ENCODE data around the gene TLCD3A. TPM values are rescaled to one million over a fixed set of nuclear protein-coding genes. Genes with fewer than 3 reads are reported as not detected.

Gene TLCD3A
- total and polyA plus RNA-seq, 2 of the 4 experiments (the other 2 are of a cell fraction), result 15.2 to 35.0 TPM

DNA sequence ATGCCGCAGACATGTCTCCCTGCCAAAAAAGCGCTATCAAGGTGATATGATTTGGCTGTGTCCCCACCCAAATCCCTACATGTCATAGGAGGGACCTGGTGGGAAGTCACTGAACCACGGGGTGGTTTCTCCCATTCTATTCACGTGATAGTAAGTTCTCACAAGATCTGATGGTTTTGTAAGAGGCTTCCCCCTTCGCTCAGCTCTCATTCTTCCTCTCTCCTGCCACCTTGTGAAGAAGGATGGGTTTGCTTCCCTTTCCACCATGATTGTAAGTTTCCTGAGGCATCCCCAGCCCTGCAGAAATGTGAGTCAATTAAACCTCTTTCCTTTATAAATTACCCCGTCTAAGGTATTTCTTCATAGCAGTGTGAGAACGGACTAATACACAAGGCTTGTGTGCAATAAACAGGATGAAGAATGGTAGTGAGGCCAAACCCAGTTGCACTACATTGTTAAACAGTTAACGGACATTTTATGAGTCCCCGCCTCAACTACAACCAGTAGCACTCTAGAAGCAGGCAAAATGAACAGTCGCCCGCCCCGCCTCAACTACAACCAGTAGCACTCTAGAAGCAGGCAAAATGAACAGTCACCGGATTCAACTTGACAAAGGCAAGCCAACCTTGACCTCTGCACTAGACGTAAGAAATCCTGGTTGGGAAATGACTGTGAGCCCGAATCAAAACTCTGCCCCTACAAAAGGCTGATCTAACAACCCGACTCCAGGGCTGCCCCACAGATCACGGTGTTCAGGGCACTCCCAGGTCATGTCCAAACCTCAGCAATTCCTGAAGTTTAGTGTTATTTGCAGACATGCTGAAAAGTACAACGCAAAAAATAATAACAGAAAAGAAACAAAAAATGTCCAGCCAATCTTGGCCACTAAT, 44.1 kb upstream of the TLCD3A start:
- TF ChIP-seq, protein P1, sequence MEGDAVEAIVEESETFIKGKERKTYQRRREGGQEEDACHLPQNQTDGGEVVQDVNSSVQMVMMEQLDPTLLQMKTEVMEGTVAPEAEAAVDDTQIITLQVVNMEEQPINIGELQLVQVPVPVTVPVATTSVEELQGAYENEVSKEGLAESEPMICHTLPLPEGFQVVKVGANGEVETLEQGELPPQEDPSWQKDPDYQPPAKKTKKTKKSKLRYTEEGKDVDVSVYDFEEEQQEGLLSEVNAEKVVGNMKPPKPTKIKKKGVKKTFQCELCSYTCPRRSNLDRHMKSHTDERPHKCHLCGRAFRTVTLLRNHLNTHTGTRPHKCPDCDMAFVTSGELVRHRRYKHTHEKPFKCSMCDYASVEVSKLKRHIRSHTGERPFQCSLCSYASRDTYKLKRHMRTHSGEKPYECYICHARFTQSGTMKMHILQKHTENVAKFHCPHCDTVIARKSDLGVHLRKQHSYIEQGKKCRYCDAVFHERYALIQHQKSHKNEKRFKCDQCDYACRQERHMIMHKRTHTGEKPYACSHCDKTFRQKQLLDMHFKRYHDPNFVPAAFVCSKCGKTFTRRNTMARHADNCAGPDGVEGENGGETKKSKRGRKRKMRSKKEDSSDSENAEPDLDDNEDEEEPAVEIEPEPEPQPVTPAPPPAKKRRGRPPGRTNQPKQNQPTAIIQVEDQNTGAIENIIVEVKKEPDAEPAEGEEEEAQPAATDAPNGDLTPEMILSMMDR (conservative IDR thresholded peaks at IDR 0.05; ENCODE audit: low read depth, low read length), result peak; percentile 36
- no peak for TF ChIP-seq CHD1 (IDR thresholded peaks at IDR 0.05; ENCODE audit: low read depth, low read length)
- TF ChIP-seq RAD21 (IDR thresholded peaks at IDR 0.05; ENCODE audit: low read length), result peak; percentile 41; the same call in 1 of the 2 replicates
- peak; percentile 29; the same call in 1 of the 2 replicates for TF ChIP-seq SMC3 (IDR thresholded peaks at IDR 0.05; ENCODE audit: low read depth, low read length)
- Histone ChIP-seq H3K4me2 (ENCODE audit: low read depth, low read length) (no peak overlapping the region), H2BK5ac (ENCODE audit: low read depth, low read length, poor library complexity, severe bottlenecking) (no peak overlapping the region), H2AK5ac (ENCODE audit: low read depth, low read length) (peak overlapping the region; percentile 4; the same call in 1 of the 2 replicates), H3K9ac (ENCODE audit: low read depth, low read length) (no peak overlapping the region), H3K27ac (ENCODE audit: insufficient read depth, low read length) (no peak overlapping the region), H3K4ac (ENCODE audit: low read depth, low read length) (peak overlapping the region; percentile 30), H3K4me1 (ENCODE audit: control insufficient read depth, insufficient read depth, low read length) (peaks cover 10% of the 10 kb centered on the region), H2BK15ac (ENCODE audit: low read depth, low read length) (peak overlapping the region; percentile 15; the same call in 1 of the 3 replicates), H4K8ac (ENCODE audit: low read depth in 2 of 2, low read length in 2 of 2) (peak overlapping the region in 1 of 2 experiments; percentile 22; a peak in 1 of 4 replicates), H4K91ac (ENCODE audit: insufficient read depth, low read depth, low read length) (no peak overlapping the region), H3K18ac (ENCODE audit: low read depth, low read length) (no peak overlapping the region), H3K9me3 (ENCODE audit: control insufficient read depth, insufficient read depth, low read length) (no peaks in the 10 kb centered on the region), H2AFZ (replicated peaks; ENCODE audit: low read length, poor library complexity) (no peak overlapping the region), H2AK9ac (replicated peaks; ENCODE audit: low read depth, low read length, poor library complexity) (no peak overlapping the region), H3K27me3 (ENCODE audit: control insufficient read depth, insufficient read depth, low read length) (no peaks in the 10 kb centered on the region), H3K4me3 (ENCODE audit: insufficient read depth, low read depth, low read length) (no peak overlapping the region), H2BK20ac (ENCODE audit: low read depth, low read length) (no peak overlapping the region; the same call in 1 of the 2 replicates), H3K79me1 (ENCODE audit: low read depth in 1 of 2, low read length in 2 of 2) (peaks cover 29 to 59% of the 10 kb centered on the region in 2 experiments), H3K36me3 (ENCODE audit: control insufficient read depth, insufficient read depth, low read length) (peaks cover 13% of the 10 kb centered on the region), H3K56ac (ENCODE audit: extremely low read depth, insufficient read depth, low read length) (no peak overlapping the region), H3K14ac (replicated peaks; ENCODE audit: low read depth, low read length) (peak overlapping the region; percentile 34; the same call in 1 of the 2 replicates), H3K23ac (ENCODE audit: low read depth, low read length) (no peak overlapping the region), H4K5ac (ENCODE audit: low read depth, low read length) (peak overlapping the region; percentile 39; the same call in 1 of the 2 replicates), H3K9me1 (ENCODE audit: insufficient read depth, low read length) (peaks cover 13% of the 10 kb centered on the region), H4K20me1 (ENCODE audit: insufficient read depth, low read length) (no peaks in the 10 kb centered on the region), H2BK120ac (ENCODE audit: low read depth, low read length) (peak overlapping the region; percentile 18; the same call in 1 of the 2 replicates)
- dilution Hi-C loops (cut with HindIII; ENCODE audit: low sequenced_read_pairs, unreplicated experiment) (no loop called here), in situ Hi-C loops (cut with MboI; ENCODE audit: low sequenced_read_pairs) (no loop called here), intact Hi-C loops (cut with micrococcal nuclease) (no loop called here)
- 82% methylated on average over 2 of the region's 18 CpGs; no CpG with 5 or more reads in 1 of the 2 experiments for WGBS, 2 experiments (ENCODE audit: extremely low coverage in 2 of 2, insufficient read length in 1 of 2)
- BruUV-seq (replicated peaks), result no TSS peak
- DNase-seq (peak; percentile 41), ATAC-seq (ENCODE audit: low read depth) (no peak)
- POLR2A ChIA-PET (ENCODE audit: unreplicated experiment), result no interaction called here
- CTCF ChIA-PET, result interaction anchor here (0.9 to 1.7 kb wide), 2 partner anchors 12 to 55 kb away, joined by 3 to 4 read pairs; no protein-coding TSS in a partner anchor
